HG02852 (cell line): ENCODE measurements around the gene NR3C2.
A peak's percentile ranks its signal among the peaks of the same experiment; 100 is the strongest.

Experiments used
- ATAC-seq: cut with Tn5 transposase; IDR thresholded peaks from one replicate; pipeline ENCODE4 v1.9.1; 2021; ENCODE audit warnings: mild to moderate bottlenecking, moderate library complexity; ENCODE audit not compliant: unreplicated experiment

Gene NR3C2

GRCh38 chr4:148059617-148060180, 382.5 kb downstream of the NR3C2 start:
- no peak for ATAC-seq

DNA sequence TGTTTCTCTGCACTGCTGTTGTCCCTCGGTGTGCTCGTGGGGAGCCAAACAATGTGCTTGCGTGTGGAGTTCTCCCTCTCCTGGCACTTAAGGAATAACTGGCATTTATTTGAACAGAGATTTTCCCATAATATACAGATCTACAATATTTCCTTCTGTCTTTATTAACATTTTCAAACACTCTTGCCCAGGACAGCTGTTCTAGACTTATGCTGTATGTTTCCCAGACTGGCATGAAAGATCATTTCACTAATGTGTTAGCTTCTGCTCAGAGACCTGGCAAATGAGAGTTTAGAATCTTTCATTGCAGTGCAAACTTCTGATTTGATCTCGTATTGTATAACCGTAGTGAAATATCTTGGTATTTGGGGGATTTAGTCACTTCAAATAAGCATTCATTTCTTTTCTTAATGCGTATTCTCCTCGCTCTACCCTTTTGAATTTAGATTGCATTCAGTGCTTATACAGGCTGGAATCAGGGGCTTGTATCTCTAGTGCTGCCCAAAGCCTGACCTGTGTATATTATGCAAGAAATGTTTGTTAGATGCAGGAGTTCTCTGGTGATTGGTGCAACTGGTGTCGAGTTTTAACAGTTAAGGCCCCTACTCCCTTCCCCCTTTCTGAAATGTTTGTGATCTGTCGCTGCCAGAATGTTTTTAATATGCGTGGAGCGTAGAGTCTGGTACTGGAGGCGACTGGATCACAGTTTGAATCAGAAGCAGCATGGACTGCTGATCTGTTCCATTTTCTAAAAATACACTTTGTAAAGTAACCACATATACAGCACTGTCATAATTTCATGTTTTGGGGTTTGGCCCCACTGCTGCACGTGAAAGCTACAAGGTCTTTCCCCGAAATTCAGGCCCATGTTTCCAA, 384.0 kb downstream of the NR3C2 start:
- no peak for ATAC-seq

- peak; percentile 29 for ATAC-seq
Observed at GRCh38 chr4:148057516-148057915, 384.7 kb downstream of the NR3C2 start.

- ATAC-seq: peak; percentile 79
Observed at GRCh38 chr4:148056879-148057278, 385.3 kb downstream of the NR3C2 start.

DNA sequence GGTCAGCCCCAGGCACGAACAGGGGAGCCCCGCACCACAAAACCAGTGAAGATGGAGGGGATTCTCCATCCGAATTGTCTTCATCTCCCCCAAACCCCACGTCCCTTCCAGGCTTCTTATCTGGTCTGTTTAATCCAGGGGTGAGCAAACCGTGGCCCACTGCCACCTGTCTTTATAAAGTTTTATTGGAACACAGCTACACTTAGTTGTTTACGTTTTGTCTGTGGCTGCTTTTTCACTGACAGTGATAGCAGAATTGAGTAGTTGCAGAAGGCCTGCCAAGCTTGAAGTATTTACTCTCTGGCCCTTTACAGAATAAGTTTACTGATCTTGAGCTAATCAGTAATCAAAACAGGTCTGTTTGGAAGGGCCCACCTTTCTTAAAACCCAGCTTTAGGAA, 386.4 kb downstream of the NR3C2 start:
- ATAC-seq: no peak

DNA sequence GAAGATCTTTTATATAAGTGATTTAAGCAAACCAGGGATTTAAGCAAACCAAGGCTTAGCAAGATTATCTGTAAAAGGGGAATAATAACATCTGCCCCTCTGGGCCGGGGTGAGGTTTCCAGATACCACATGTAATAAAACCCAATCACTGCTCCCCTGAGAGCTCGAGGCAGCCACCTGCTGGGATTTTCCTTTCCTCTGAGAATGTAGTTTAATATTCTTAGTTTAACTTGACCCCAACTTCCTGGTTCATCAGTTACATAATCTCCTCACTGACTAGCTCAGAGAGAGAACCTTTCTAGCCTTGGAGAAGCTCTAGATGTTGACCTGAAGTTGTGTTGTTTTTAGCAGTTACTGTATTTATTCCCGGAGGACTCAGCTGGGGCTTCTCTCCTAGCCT, 387.9 kb downstream of the NR3C2 start:
- ATAC-seq: no peak

DNA sequence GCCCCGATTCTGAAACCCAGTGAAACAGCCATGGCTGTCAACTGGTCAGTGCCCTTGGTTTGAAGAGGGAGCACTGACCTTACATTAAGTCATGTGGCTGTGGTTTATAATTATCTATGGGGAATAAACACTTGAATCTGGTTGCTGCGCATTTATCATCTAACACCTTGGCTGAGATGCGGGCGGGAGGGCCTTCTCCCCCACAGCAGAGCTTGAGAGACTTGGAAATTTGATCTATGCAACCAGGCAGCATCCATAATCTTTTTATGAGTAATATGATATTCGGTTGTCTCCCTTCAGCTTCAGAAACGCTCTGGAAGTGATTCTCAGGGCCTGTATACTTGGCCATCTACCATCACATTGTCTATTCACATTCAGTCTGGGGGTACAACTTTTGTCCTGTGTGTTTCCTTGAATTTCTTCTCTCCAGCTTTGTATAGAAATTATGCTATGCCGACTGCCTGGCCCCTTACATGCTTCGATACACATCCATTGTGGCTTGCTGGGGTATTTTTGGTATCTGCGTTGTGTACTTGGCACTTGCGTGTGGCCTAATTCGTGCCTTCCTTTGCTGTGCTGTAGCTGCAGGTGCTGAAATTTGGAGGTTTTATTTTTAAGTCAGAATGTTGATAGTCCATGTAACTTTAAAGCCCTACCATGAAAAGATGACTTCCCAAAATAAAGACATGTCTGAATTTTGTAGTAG, 388.8 kb downstream of the NR3C2 start:
- ATAC-seq: no peak

DNA sequence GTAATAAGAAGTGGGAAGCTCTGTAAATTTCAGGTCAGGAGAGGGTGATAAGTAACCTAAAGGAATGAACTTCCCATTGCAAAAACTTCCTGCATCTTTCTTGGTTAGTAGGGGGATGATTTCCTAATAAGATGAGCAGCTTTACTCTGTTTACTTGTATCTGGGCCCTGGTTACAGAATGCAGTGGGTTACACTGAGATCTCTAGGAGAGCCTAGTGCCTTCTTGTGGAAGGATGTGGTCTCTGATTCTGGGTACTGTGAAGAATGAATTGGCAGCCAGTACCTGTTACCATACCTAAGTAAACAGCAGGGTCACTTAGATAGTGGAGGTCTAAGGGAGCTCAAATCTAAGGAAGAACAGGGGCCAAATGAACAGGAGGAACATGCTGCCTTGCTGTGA, 389.8 kb downstream of the NR3C2 start:
- ATAC-seq: no peak

GRCh38 chr4:148051403-148051802, 390.8 kb downstream of the NR3C2 start:
- ATAC-seq: no peak

GRCh38 chr4:148048598-148048997, 393.6 kb downstream of the NR3C2 start:
- ATAC-seq: no peak

DNA sequence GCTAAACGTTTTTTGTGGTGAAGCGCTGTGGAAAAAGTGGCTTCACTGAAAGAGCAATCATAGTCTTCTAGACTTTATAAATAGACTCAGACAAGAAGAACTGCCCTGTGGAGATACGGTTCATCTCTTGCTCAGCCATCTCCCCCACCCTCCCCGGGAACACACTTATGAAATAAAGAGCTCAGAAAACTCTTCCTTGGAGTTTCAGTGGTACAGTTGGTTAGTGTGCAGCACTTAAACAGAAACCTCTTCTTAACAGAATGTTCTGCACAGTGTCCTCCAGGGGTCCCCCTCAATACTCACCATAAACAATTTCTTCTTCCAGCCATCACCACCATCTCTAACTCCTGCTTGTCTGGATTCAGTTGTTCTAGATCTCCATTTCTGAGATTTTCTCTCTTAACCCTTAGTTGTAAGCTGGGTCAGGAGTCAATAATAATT, 397.3 kb downstream of the NR3C2 start:
- ATAC-seq: peak; percentile 95

- peak; percentile 9 for ATAC-seq
Observed at GRCh38 chr4:148044089-148044911, 397.9 kb downstream of the NR3C2 start.

GRCh38 chr4:148041606-148042329, 400.4 kb downstream of the NR3C2 start:
- no peak for ATAC-seq

GRCh38 chr4:148034813-148035212, 407.4 kb downstream of the NR3C2 start:
- ATAC-seq: no peak

GRCh38 chr4:148030193-148030873, 411.9 kb downstream of the NR3C2 start:
- no peak for ATAC-seq

GRCh38 chr4:148029781-148030180, 412.4 kb downstream of the NR3C2 start:
- ATAC-seq: no peak
